ENCODE results near the gene SECTM1.

Gene SECTM1

DNA sequence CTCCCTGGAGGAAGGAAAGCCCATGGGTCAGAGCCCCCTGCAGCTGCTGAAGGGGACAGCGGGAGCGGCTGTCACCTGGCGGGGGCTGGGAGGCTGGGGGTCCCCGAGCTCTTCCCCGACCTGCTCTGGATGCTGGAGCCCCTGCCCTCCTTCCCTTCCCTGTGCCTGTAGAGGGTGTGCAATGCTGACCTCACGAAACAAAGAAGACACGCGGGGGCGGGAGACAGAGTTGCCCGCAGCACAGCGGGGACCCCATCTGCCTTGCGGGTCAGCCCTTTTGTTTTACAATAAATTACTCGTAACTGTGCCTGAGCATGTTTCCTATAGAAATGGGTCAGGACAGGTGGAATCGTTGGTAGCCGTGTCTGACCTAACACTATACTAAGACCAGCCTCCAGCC, 6.3 kb downstream of the SECTM1 start:
- DNase-seq, result no peak

- no peak for DNase-seq
Observed at GRCh38 chr17:82325286-82326180, 8.0 kb downstream of the SECTM1 start.

GRCh38 chr17:82324566-82325285, 8.8 kb downstream of the SECTM1 start:
- no peak for DNase-seq

GRCh38 chr17:82323514-82324234, 9.9 kb downstream of the SECTM1 start:
- no peak for DNase-seq

DNA sequence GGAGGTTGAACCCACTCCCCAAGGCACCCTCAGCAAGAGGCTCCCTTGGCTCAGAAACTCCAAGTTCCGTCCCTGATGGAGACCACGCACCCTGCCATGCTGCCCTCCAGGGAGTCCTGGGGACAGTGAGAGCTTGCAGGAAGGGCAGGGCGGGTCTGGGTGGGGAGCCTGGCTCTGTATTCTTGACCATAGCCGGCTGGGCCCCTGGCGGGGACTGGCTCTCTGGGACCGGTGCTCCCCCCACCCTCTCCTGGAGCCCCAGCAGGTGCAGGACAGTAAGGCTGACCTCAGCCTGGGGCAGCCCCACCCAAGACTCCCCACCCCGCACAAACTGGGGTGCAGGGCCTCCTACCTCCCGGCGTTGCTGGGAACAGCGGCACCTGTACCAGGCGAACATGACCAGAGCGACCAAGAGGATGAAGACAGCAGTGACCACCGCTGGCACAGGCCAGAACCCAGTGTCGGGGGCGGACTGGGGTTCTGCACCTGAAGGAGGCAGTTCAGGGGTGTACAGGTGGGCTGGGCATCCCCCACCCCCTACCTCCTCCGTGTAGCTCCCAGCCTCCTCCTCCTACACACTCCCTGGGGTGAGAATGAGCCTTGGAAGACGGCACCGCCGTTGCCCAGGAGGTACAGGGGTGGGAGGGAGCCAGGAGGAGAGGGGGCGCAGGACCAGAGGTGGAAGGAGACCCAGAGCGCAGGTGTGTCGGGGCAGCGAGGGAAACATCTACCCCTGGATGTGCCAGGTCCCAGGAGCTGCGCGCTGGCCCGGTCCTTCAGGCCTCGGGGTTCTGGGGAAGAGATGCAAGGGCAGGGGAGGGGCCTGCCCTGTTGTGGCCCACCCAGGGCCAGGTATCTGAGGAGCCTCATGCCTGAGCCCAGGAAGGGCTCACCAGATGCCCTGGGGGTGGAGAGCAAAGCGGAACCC, 10.8 kb downstream of the SECTM1 start:
- no peak for DNase-seq

DNA sequence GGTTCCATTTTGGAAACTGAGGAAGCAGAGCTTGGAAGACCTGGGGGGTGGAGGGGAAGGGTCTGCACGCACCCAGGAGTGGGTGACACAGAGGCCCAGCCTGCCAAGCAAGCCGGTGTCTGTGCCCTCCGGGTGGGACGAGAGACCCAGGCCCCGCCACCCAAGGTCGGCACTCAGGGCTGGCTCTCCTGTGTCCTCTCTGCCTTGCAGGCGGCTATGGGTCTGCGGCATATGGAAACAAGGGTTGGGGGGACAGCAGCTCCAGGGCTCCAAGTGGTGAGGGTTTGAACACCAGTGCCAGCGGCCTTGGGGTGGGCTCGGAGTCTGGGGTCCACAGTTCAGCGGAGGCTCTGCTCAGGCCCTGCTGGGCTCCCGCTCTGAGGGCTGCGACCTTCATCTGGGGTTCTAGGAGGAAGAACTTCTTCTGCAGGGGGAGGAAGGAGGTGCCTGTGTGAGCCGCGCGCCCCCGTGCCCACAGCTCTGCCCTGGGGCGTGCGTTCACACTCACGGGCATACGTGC, 11.6 kb downstream of the SECTM1 start:
- no peak for DNase-seq

- DNase-seq, result peak; percentile 82
Observed at GRCh38 chr17:82320956-82321927, 12.3 kb downstream of the SECTM1 start.

DNA sequence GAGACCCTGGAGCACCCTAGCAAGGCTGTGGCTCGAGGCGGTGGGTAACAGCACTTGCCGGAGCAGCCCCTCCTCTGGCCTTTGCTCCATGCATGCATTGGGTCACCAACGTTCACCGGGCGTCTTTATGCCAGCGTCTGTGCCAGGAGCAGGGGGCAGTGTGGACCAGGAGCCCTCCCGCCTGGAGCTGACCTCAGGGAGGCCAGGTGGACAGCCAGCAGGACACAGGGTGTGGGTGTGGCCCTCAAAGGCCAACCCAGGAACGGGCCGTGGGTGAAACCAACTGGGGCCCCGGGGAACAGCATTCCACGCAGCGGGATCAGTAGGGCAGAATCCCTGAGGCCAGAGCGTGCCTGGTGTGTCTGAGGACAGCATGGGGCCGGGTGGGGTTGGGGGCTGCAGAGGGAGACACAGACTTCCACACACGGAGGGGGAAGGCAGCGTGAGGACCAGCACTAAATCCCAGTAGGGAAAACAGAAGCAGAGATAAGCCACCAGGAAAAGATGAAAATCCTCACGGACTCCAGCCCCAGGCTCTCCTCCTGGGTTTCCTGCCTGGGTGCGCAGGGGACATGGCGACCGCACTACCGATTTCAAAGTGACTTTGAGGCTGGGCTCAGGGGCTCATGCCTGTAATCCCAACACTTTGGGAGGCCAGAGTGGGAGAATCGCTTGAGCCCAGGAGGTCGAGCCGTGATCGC, 13.3 kb downstream of the SECTM1 start:
- no peak for DNase-seq

DNA sequence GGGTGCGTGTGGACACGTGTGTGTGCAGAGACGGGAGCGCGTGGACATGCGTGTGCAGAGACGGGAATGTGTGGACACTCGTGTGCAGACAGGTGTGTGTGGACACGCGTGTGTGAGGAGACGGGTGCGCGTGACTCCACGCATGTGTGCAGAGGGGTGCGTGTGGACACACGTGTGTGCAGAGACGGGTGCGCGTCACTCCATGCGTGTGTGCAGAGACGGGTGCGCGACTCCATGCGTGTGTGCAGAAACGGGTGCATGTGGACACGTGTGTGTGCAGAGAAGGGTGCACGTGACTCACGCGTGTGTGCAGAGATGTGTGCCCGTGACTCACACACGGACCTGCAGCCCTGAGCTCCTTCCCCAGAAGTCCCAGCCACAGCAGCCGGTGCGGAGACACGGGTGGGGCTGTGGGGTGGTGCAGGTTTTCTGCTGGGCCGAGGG, 13.9 kb downstream of the SECTM1 start:
- DNase-seq, result no peak

DNA sequence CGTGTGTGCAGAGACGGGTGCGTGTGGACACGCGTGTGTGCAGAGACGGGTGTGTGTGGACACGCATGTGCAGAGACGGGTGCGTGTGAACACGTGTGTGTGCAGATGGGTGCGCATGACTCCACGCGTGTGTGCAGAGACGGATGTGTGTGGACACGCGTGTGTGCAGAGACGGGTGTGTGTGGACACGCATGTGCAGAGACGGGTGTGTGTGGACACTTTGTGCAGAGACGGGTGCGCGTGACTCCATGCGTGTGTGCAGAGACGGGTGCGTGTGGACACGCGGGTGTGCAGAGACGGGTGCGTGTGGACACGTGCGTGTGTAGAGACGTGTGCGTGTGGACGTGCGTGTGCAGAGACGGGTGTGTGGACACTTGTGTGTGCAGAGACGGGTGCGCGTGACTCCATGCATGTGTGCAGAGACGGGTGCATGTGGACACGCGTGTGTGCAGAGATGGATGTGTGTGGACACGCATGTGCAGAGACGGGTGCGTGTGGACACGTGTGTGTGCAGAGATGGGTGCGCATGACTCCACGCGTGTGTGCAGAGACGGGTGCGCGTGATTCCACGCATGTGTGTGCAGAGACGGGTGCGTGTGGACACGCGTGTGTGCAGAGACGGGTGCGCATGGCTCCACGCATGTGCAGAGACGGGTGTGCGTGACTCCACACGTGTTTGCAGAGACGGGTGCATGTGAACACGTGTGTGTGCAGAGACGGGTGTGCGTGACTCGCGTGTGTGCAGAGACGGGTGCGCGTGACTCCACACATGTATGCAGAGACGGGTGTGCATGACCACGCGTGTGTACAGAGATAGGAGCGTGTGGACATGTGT, 14.6 kb downstream of the SECTM1 start:
- DNase-seq, result no peak

- no peak for DNase-seq
Observed at GRCh38 chr17:82318169-82318498, 15.4 kb downstream of the SECTM1 start.

- peak; percentile 63 for DNase-seq
Observed at GRCh38 chr17:82317394-82318168, 16.0 kb downstream of the SECTM1 start, which contains the start of gene CD7. TSS of gene CD7 (minus strand) at chr17:82317608. CDS start at chr17:82317495, 113 bp downstream.

DNA sequence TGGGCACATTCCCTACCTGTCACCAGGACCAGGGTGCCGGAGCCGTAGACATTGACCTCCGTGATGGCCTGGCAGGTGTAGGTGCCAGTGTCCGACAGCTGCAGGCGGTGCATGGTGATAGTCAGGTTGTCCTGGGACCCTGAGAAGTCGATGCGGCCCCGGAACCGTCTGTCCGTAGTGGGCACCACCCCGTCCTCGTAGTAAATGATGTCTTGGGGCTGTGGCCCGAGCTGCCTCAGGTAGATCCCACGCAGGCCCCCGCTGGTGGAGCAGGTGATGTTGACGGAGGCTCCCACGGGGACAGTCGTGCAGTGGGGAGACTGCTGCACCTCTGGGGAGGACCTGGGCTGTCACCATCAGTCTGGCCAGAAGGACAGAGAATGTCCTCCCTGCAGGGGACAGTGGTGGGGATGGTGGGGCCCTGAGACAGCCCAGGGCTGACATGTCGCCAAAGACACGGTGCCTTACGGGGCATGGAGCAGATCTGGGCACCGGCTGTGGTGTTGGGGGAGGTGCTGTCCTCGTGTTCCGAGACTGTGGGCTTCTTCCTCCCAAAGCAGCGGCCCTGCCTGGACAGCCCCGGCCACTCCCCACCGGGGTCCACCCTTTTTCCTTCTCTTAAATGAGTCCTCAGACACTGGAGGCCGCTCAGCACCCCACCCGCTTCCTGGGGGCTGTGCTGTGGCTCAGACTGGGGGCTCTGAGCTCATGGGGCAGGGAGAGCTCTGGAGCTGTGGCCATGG, 16.7 kb downstream of the SECTM1 start:
- DNase-seq, result no peak

- DNase-seq, result peak; percentile 42
Observed at GRCh38 chr17:82315703-82316358, 17.7 kb downstream of the SECTM1 start.

DNA sequence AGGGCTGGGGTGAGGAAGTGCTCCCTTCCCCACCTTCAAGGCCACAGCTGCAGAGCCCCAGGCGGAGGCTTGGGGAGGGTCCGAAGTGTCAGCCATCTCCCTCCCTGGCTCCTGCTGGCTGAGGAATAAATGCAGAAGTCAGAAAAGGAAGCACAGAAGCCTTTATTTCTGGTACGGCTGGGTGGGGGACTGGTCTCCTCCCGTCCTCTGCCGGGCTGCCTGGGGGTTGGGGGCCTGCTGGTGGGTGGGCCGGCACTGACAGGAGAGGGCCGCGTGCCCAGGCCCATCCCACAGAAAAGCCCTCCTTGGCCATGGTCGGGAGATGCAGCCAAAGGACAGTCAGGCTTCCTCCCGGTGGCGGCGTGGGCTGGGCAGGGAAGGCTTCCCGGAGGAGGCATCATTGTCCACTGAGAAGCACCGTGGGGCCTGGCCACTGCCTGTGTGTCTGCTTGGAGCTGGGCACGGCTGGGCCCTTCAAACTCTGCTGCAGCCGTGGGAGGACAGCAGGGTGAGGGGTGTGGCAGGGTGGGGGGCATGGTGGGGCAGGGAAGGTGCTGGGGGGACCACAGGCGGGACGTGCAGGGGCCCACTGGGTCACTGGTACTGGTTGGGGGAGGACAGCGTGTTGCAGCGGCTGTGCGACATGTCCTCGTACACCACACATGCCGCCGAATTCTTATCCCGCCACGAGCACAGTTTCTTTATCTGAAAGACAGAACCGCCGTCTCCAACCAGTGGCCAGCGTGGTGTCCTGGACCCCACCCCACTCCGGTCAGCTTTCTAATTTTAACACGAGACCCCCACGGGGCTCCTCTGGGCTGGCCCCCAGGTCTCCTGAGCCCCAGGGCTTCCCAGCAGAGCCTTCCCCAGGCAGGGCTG, 18.6 kb downstream of the SECTM1 start:
- no peak for DNase-seq
